Thymus (tissue), 11 donors: ENCODE measurements around the gene KRT3. TPM values are rescaled to one million over a fixed set of nuclear protein-coding genes. Genes with fewer than 3 reads are reported as not detected.
A peak's percentile ranks its signal among the peaks of the same experiment; 100 is the strongest.

Source experiments
- DNase-seq, 9 donors: peaks; one replicate each; pipeline ENCODE4 v3.0.0-alpha.2; 2013; ENCODE audit warnings: low spot score in 9 of 9, low read depth in 6 of 9, missing footprints in 1 of 9
- H3K27ac ChIP-seq, 2 donors: one replicate each; pipeline ENCODE4 v1.5.1; 2013; ENCODE audit warnings: control low read depth in 1 of 2, low read depth in 1 of 2, low read length in 1 of 2, mild to moderate bottlenecking in 1 of 2, moderate library complexity in 1 of 2
- H3K27me3 ChIP-seq, 2 donors: one replicate each; pipeline ENCODE4 v1.5.1; 2013; ENCODE audit warnings: low read length in 1 of 2; ENCODE audit not compliant: control insufficient read depth in 2 of 2, insufficient read depth in 1 of 2
- H3K36me3 ChIP-seq, 2 donors: one replicate each; pipeline ENCODE4 v1.5.1; 2013; ENCODE audit warnings: low read length in 1 of 2, mild to moderate bottlenecking in 1 of 2, moderate library complexity in 1 of 2; ENCODE audit not compliant: control insufficient read depth in 2 of 2, insufficient read depth in 2 of 2
- H3K4me1 ChIP-seq, 2 donors: one replicate each; pipeline ENCODE4 v1.5.1; 2013; ENCODE audit warnings: low read length in 2 of 2; ENCODE audit not compliant: control insufficient read depth in 2 of 2, insufficient read depth in 2 of 2
- H3K4me3 ChIP-seq, 2 donors: one replicate each; pipeline ENCODE4 v1.5.1; 2013; ENCODE audit warnings: low read length in 2 of 2, control low read depth in 1 of 2, mild to moderate bottlenecking in 1 of 2
- H3K9me3 ChIP-seq, 2 donors: one replicate each; pipeline ENCODE4 v1.5.1; 2013; ENCODE audit warnings: low read length in 1 of 2, mild to moderate bottlenecking in 1 of 2; ENCODE audit not compliant: control insufficient read depth in 2 of 2, insufficient read depth in 1 of 2
- WGBS: extraction: QIAGEN DNeasy Blood & Tissue Kit; methylation state at CpG from one replicate; pipeline ENCODE4 v1.1.7; 2013; 5-methylcytosine and 5-hydroxymethylcytosine counted together
- polyA plus RNA-seq: library from polyadenylated mRNA; stranded (reverse); fragments of 200-250 nt; gene quantifications from one replicate; pipeline ENCODE4 v1.2.3, GENCODE V29; 2013
- total RNA-seq: library from RNA; stranded (reverse); fragments of 120-200 nt; gene quantifications from one replicate; pipeline ENCODE4 v1.2.4, GENCODE V29; 2013
- donor health status: healthy.

The KRT3 gene
- total and polyA plus RNA-seq, 2 donors, result 0.14 to 1.0 TPM

DNA sequence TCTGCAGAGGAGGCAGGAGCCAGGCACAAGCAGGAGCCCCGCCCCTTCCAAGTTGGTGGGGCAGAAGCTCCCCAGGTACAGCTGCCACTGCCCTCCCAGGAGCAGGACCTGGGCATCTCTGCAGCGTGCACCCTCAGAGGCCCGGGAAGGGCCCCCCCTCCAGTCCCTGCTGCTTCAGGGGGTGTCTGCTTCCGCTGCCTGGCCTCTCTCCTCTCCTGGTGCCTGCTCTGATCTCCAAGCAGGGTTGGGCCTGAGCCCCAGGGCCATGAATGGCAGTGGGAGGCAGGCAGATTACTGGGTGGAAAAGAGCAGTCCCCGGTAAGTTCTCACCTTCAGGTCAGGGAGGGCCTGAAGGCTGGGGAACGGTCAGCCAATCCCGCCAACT lies 53.7 kb downstream of the KRT3 start:
- no peaks in the 10 kb centered on the region for H3K9me3 ChIP-seq
- no peak for DNase-seq
- no peaks in the 10 kb centered on the region for H3K4me1 ChIP-seq
- peaks cover 0 to 2% of the 10 kb centered on the region in 2 donors for H3K27me3 ChIP-seq
- H3K27ac ChIP-seq, result no peak overlapping the region
- H3K4me3 ChIP-seq, result no peak overlapping the region
- H3K36me3 ChIP-seq, result no peaks in the 10 kb centered on the region
- WGBS, result 87% methylated on average over 7 of the region's 7 CpGs

DNA sequence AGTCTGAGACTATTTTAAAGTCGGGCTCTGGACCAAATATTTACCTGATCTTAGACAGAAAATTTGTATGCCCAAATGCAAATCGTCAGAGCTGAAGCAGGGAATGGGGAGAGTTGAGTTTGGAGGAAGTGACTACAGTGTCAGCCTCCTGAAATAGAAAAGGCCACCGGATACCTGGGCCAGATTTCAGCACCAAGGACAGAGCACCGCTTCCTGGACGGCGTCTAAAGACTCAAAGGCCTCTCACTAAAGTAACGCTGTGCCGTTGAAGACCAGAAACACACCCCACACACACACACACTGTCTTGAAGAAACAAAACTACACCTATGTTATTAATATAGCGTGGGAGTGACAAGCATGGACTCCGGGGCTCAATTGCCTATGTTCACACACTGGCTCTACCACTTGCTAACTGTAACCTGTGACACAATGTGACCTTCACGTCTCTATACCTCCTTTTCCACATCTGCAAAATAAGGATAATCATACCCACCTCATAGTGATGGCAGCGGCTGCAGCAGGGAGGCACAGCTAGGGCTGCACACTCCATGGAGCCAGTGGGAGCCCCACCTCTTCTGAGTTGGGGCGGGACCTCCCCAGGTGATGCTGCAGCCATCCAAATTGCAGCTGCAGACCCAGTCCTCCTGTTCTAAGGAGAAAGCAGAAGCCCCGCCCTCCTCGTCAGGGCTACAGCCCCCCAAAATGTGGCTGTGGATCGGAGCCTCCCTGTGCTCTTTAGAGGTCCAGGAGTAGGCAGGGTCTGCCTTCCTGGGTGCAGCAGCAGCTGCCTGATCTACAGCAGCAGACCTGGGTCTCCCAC lies 54.3 kb downstream of the KRT3 start:
- peak; percentile 24 to 80 (median 51) for DNase-seq
- H3K4me1 ChIP-seq, result no peaks in the 10 kb centered on the region
- peaks cover 0 to 2% of the 10 kb centered on the region in 2 donors for H3K27me3 ChIP-seq
- no peaks in the 10 kb centered on the region for H3K36me3 ChIP-seq
- H3K4me3 ChIP-seq, result no peak overlapping the region
- no peak overlapping the region for H3K27ac ChIP-seq
- H3K9me3 ChIP-seq, result no peaks in the 10 kb centered on the region
- 19% methylated on average over 16 of the region's 16 CpGs for WGBS

DNA sequence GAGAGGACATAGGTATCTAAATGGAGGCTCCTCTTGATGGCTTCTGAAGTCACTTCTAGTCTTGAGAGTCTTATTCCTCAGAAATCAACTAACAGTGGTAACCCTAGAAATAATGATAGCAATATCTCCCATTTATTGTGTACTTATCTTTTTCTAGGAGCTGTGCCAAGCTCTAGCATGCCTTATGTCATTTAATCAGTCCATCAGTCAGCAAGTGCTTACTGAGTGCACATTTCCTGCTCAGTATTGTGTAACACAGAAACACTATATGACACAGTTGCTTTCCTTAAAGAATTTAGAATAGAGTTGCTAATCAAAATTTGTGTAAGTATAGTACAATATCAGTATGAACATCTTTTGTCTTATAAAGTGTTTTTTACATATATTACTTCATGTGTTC lies 55.3 kb downstream of the KRT3 start:
- H3K27ac ChIP-seq, result no peak overlapping the region
- no peaks in the 10 kb centered on the region for H3K9me3 ChIP-seq
- peaks cover 0 to 2% of the 10 kb centered on the region in 2 donors for H3K27me3 ChIP-seq
- DNase-seq, result no peak
- no peaks in the 10 kb centered on the region for H3K36me3 ChIP-seq
- H3K4me3 ChIP-seq, result no peak overlapping the region
- H3K4me1 ChIP-seq, result no peaks in the 10 kb centered on the region

DNA sequence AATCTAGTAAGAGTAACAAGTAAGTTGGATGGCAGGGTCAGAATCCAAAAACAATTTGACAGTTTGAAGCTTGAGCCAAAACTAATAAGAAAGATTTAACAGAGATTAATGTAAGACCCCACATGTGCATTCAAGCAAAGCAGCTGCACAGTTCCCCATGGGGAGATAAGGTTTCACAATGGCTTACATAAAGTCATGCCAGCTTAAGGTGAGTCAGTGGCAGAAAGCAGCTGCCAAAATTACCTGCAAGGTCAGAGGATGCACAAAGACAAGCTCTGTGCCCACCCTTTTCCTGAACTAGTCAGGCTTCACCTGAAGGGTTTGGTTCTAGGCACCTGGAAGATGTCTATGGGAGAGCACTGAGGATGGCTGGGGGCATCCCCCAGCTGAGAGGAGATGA lies 56.0 kb downstream of the KRT3 start:
- H3K27me3 ChIP-seq, result peaks cover 0 to 2% of the 10 kb centered on the region in 2 donors
- no peak for DNase-seq
- H3K9me3 ChIP-seq, result no peaks in the 10 kb centered on the region
- no peak overlapping the region for H3K27ac ChIP-seq
- no peaks in the 10 kb centered on the region for H3K36me3 ChIP-seq
- no peak overlapping the region for H3K4me3 ChIP-seq
- H3K4me1 ChIP-seq, result no peaks in the 10 kb centered on the region

Other genes with a start within 250 kb of the KRT3 start
- gene KRT71, start 243.0 kb downstream of the KRT3 start, total RNA-seq, result 0.57 TPM
- 3.6 TPM for gene KRT71, start 243.0 kb downstream of the KRT3 start, polyA plus RNA-seq
- gene KRT74, start 222.3 kb downstream of the KRT3 start, total RNA-seq, result 0.09 TPM
- gene KRT74, start 222.3 kb downstream of the KRT3 start, polyA plus RNA-seq, result 0.34 TPM
- 0.33 TPM for gene KRT72, start 194.7 kb downstream of the KRT3 start, total RNA-seq
- gene KRT72, start 194.7 kb downstream of the KRT3 start, polyA plus RNA-seq, result 12.0 TPM
- gene KRT73, start 177.6 kb downstream of the KRT3 start, total RNA-seq, result 0.28 TPM
- 1.9 TPM for gene KRT73, start 177.6 kb downstream of the KRT3 start, polyA plus RNA-seq
- gene KRT2, start 143.9 kb downstream of the KRT3 start, total RNA-seq, result 3.6 TPM
- 26.4 TPM for gene KRT2, start 143.9 kb downstream of the KRT3 start, polyA plus RNA-seq
- 9.3 TPM for gene KRT1, start 115.7 kb downstream of the KRT3 start, total RNA-seq
- gene KRT1, start 115.7 kb downstream of the KRT3 start, polyA plus RNA-seq, result 507 TPM
- gene KRT77, start 92.6 kb downstream of the KRT3 start, total RNA-seq, result 0.66 TPM
- 4.1 TPM for gene KRT77, start 92.6 kb downstream of the KRT3 start, polyA plus RNA-seq
- 0.14 TPM for gene KRT76, start 18.8 kb downstream of the KRT3 start, total RNA-seq
- gene KRT76, start 18.8 kb downstream of the KRT3 start, polyA plus RNA-seq, result 0.91 TPM
- gene KRT4, start 18.0 kb upstream of the KRT3 start, total RNA-seq, result 0.66 TPM
- gene KRT4, start 18.0 kb upstream of the KRT3 start, polyA plus RNA-seq, result 24.8 TPM
- 1.0 TPM for gene KRT79, start 38.2 kb upstream of the KRT3 start, total RNA-seq
- 25.8 TPM for gene KRT79, start 38.2 kb upstream of the KRT3 start, polyA plus RNA-seq
- 0.42 TPM for gene KRT78, start 52.9 kb upstream of the KRT3 start, total RNA-seq
- gene KRT78, start 52.9 kb upstream of the KRT3 start, polyA plus RNA-seq, result 7.2 TPM
- 100 TPM for gene KRT8, start 109.0 kb upstream of the KRT3 start, total RNA-seq
- 142 TPM for gene KRT8, start 109.0 kb upstream of the KRT3 start, polyA plus RNA-seq
- gene KRT18, start 153.0 kb upstream of the KRT3 start, total RNA-seq, result 23.6 TPM
- gene KRT18, start 153.0 kb upstream of the KRT3 start, polyA plus RNA-seq, result 60.2 TPM
- gene EIF4B, start 210.3 kb upstream of the KRT3 start, total RNA-seq, result 432 TPM
- gene EIF4B, start 210.3 kb upstream of the KRT3 start, polyA plus RNA-seq, result 148 TPM